Endothelial cell of umbilical vein (primary cell): Measurements from ENCODE around the gene PYGO2. TPM values are rescaled to one million over a fixed set of nuclear protein-coding genes. Genes with fewer than 3 reads are reported as not detected.

Source experiments
- BruUV-seq: library from RNA; stranded (reverse); fragments of 400-500 nt; replicated peaks from 2 replicates; lab custom pipeline; 2021; lab: Mats Ljungman, UMichigan
- CTCF ChIA-PET: fragments of 300-600, 350-600 bp; sonication (Branson Sonifier 250); formaldehyde crosslinking; loops from one replicate; lab custom pipeline; 2021; ENCODE audit warnings: antibody characterized with exemption, inconsistent platforms; lab: Charles Lee
- POLR2A ChIA-PET: fragments of 300-600, 350-600 bp; sonication (Branson Sonifier 250); formaldehyde crosslinking; loops from one replicate; lab custom pipeline; 2021; ENCODE audit warnings: antibody characterized with exemption, inconsistent platforms; lab: Charles Lee
- DNase-seq: peaks from one replicate; pipeline ENCODE4 v3.0.0-alpha.2; 2011; ENCODE audit warnings: low read depth, low spot score
- FAIRE-seq: peaks from 2 replicates; lab custom pipeline; 2011; peaks lifted over from hg19 to GRCh38; lab: Jason Lieb, UNC
- H2AFZ ChIP-seq: 2 replicates; pipeline ENCODE4 v1.6.0; 2012; ENCODE audit warnings: low read depth, low read length, control low read depth, inconsistent platforms
- H3K27ac ChIP-seq: 2 replicates; pipeline ENCODE4 v1.5.1; 2011; ENCODE audit warnings: low read depth, mild to moderate bottlenecking, control low read depth, low read length, moderate library complexity; ENCODE audit not compliant: insufficient read depth
- H3K27me3 ChIP-seq, 2 experiments: 2 replicates each; pipeline versions ENCODE4 v1.6.0 to v1.6.1; 2011; ENCODE audit warnings: low read length in 2 of 2, mixed read lengths in 1 of 2; ENCODE audit not compliant: control insufficient read depth in 2 of 2, insufficient read depth in 2 of 2
- H3K36me3 ChIP-seq, 2 experiments: 2 replicates in 1 of 2; 3 replicates in 1 of 2; pipeline ENCODE4 v1.5.1; 2011; ENCODE audit warnings: low read length in 2 of 2, mild to moderate bottlenecking in 1 of 2, moderate library complexity in 1 of 2; ENCODE audit not compliant: control insufficient read depth in 2 of 2, insufficient read depth in 2 of 2; ENCODE audit errors: extremely low read depth in 1 of 2
- H3K4me1 ChIP-seq: 3 replicates; pipeline ENCODE4 v1.5.1; 2011; ENCODE audit warnings: mild to moderate bottlenecking, low read length; ENCODE audit not compliant: control insufficient read depth, insufficient read depth; ENCODE audit errors: extremely low read depth
- H3K4me2 ChIP-seq: 2 replicates; pipeline ENCODE4 v1.6.1; 2011; ENCODE audit warnings: low read length, control low read depth, mixed read lengths; ENCODE audit not compliant: insufficient read depth
- H3K4me3 ChIP-seq, 3 experiments: fragments of 200-600 bp in 1 of 3; sonication (generic), shearing (Covaris generic) in 1 of 3; replicated peaks in 1 of 3; 2 replicates each; pipeline ENCODE4 v1.5.1; 2011 to 2016; ENCODE audit warnings: control low read depth in 3 of 3, low read length in 3 of 3, mild to moderate bottlenecking in 2 of 3, inconsistent platforms in 1 of 3, low read depth in 1 of 3, moderate library complexity in 1 of 3; ENCODE audit not compliant: insufficient read depth in 1 of 3
- H3K79me2 ChIP-seq: 2 replicates; pipeline ENCODE4 v1.6.0; 2012; ENCODE audit warnings: low read length, inconsistent platforms; ENCODE audit not compliant: control insufficient read depth, insufficient read depth
- H3K9ac ChIP-seq: replicated peaks from 2 replicates; pipeline ENCODE3; 2011; ENCODE audit warnings: low read length, control low read depth; ENCODE audit not compliant: insufficient read depth; ENCODE audit errors: extremely low read depth
- H3K9me1 ChIP-seq: replicated peaks from 3 replicates; pipeline ENCODE4 v1.6.0; 2011; ENCODE audit warnings: mild to moderate bottlenecking, low read length; ENCODE audit not compliant: control insufficient read depth, insufficient read depth; ENCODE audit errors: extremely low read depth
- H3K9me3 ChIP-seq: replicated peaks from 2 replicates; pipeline ENCODE4 v1.5.1; 2012; ENCODE audit warnings: low read length, inconsistent platforms; ENCODE audit not compliant: control insufficient read depth, insufficient read depth
- H4K20me1 ChIP-seq: replicated peaks from 2 replicates; pipeline ENCODE3; 2011; ENCODE audit warnings: mild to moderate bottlenecking, low read length; ENCODE audit not compliant: control insufficient read depth, insufficient read depth; ENCODE audit errors: extremely low read depth
- EZH2 ChIP-seq: IDR thresholded peaks from 2 replicates; pipeline ENCODE4 v1.6.1; 2012; ENCODE audit warnings: borderline replicate concordance, low read depth, mild to moderate bottlenecking, moderate library complexity, low read length, inconsistent platforms; ENCODE audit not compliant: severe bottlenecking
- FOS ChIP-seq: IDR thresholded peaks from 2 replicates; pipeline ENCODE4 v1.6.1; 2011; ENCODE audit warnings: mild to moderate bottlenecking, low read length, moderate library complexity, borderline replicate concordance; ENCODE audit not compliant: insufficient read depth
- GATA2 ChIP-seq: IDR thresholded peaks from 2 replicates; pipeline ENCODE4 v1.7.0; 2011; ENCODE audit warnings: low read depth, mild to moderate bottlenecking, moderate library complexity, mixed read lengths, low read length; ENCODE audit not compliant: insufficient read length, insufficient read depth
- JUN ChIP-seq: IDR thresholded peaks from 2 replicates; pipeline ENCODE4 v1.6.1; 2011; ENCODE audit warnings: borderline replicate concordance, low read depth; ENCODE audit not compliant: insufficient read length, insufficient read depth
- MYC ChIP-seq: IDR thresholded peaks from one replicate; pipeline ENCODE4 v1.6.1; 2011; ENCODE audit warnings: mild to moderate bottlenecking, low read depth, low read length
- POLR2A ChIP-seq: IDR thresholded peaks from 2 replicates; pipeline ENCODE4 v1.6.1; 2012; ENCODE audit warnings: low read depth, mild to moderate bottlenecking, control low read depth, low read length
- POLR2AphosphoS5 ChIP-seq: IDR thresholded peaks from 2 replicates; pipeline ENCODE4 v1.6.1; 2012; ENCODE audit warnings: low read depth, mild to moderate bottlenecking, control low read depth, low read length, moderate library complexity; ENCODE audit not compliant: insufficient read depth
- dilution Hi-C: fragments of 300-500 bp; cut with MboI; formaldehyde crosslinking; loops from one replicate; pipeline ENCODE4 v1.15.0; 2019; ENCODE audit warnings: low sequenced_read_pairs; ENCODE audit not compliant: extremely low pct_ligation_motif_present
- intact Hi-C: fragments of 100-400 bp; cut with micrococcal nuclease; formaldehyde crosslinking; loops from one replicate; pipeline ENCODE4 v1.10.0; 2022
- polyA plus RNA-seq, 4 experiments: library from polyadenylated mRNA; depleted of rRNA in 3 of 4; stranded (reverse) in 3 of 4; unstranded in 1 of 4; fragments of >200 nt; gene quantifications; 2 replicates each; pipeline versions ENCODE4 v1.2.1 to v1.2.3, GENCODE V29; 2011 to 2012; ENCODE audit warnings: missing spikeins in 1 of 4
- total RNA-seq: library from RNA; stranded (reverse); gene quantifications from 2 replicates; pipeline ENCODE4 v1.2.3, GENCODE V29; 2021
- TF ChIP-seq, protein P1 (sequence below), 2 donors: IDR thresholded peaks; 1 replicate in 1 of 2; 2 replicates in 1 of 2; pipeline ENCODE4 v1.5.1; 2011; ENCODE audit warnings: low read length in 2 of 2, mild to moderate bottlenecking in 2 of 2, moderate library complexity in 2 of 2, control low read depth in 1 of 2, inconsistent platforms in 1 of 2, low read depth in 1 of 2; ENCODE audit not compliant: insufficient read depth in 1 of 2; ENCODE audit errors: extremely low read depth in 1 of 2
- TF ChIP-seq, protein P2 (sequence below): IDR thresholded peaks from 2 replicates; pipeline ENCODE4 v1.6.1; 2011; ENCODE audit not compliant: insufficient read depth, insufficient read length

PYGO2 gene
- total and polyA plus RNA-seq, 2 donors (not counting 3 experiments of a cell fraction or from before 2014, with no cell fraction given) = 19.3 to 21.5 TPM

DNA sequence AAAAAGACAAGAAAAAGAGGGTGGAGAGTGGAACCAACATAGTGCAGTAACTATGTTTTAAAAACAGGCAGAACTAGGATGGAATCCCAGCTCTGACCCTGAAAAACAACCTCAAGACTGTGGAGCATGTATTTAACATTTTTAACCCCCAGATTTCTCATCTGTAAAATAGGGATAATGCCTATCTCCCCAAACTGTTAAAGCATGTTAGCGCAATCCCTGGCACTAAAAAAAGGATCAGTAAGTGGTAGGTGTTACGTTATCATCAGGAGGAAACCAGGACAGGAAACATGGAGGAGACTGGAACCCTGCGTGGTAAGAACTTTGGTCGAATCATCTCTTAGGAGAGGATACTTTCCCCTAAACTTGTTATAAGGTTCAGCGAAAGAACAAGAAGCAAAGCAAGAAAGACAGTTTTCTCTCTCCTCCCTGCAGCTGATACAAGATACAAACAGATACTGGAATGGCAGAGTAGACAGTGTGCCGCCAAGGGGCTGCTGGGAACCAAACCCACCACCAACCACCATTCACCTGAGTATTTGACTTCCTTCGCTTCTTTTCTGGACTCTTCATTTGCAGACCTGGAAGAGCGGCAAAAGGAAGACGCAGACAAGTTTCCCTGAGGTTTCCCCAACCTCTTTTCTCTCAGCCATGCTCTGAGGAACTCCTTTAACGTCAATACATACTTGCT lies 991 bp downstream of the PYGO2 start:
- FAIRE-seq = peak; percentile 81
- Histone ChIP-seq H3K4me1 (peaks cover 25% of the 10 kb centered on the region), H3K9me3 (no peaks in the 10 kb centered on the region), H3K9ac (peak overlapping the region; percentile 83), H3K79me2 (peaks cover 18% of the 10 kb centered on the region), H3K4me2 (peak overlapping the region; percentile 86), H2AFZ (no peak overlapping the region), H3K4me3 (peak overlapping the region; percentile 71 to 78 (median 74)), H3K9me1 (no peaks in the 10 kb centered on the region), H3K36me3 (peaks cover 10 to 31% of the 10 kb centered on the region in 2 experiments), H4K20me1 (no peaks in the 10 kb centered on the region), H3K27me3 (no peaks in the 10 kb centered on the region), H3K27ac (peak overlapping the region; percentile 30)
- no peak for TF ChIP-seq POLR2A
- TF ChIP-seq JUN = no peak
- no peak for TF ChIP-seq POLR2AphosphoS5
- TF ChIP-seq, protein P1, sequence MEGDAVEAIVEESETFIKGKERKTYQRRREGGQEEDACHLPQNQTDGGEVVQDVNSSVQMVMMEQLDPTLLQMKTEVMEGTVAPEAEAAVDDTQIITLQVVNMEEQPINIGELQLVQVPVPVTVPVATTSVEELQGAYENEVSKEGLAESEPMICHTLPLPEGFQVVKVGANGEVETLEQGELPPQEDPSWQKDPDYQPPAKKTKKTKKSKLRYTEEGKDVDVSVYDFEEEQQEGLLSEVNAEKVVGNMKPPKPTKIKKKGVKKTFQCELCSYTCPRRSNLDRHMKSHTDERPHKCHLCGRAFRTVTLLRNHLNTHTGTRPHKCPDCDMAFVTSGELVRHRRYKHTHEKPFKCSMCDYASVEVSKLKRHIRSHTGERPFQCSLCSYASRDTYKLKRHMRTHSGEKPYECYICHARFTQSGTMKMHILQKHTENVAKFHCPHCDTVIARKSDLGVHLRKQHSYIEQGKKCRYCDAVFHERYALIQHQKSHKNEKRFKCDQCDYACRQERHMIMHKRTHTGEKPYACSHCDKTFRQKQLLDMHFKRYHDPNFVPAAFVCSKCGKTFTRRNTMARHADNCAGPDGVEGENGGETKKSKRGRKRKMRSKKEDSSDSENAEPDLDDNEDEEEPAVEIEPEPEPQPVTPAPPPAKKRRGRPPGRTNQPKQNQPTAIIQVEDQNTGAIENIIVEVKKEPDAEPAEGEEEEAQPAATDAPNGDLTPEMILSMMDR (IDR thresholded peaks at IDR 0.05; ENCODE audit: extremely low read depth in 1 of 2, insufficient read depth in 1 of 2, low read depth in 1 of 2, low read length in 2 of 2) = no peak
- TF ChIP-seq GATA2 = no peak
- TF ChIP-seq FOS = no peak
- no peak for TF ChIP-seq MYC
- TF ChIP-seq, protein P2, sequence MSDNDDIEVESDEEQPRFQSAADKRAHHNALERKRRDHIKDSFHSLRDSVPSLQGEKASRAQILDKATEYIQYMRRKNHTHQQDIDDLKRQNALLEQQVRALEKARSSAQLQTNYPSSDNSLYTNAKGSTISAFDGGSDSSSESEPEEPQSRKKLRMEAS = no peak
- no peak for TF ChIP-seq EZH2
- no TSS peak for BruUV-seq
- DNase-seq = peak; percentile 22
- ChIA-PET CTCF (interaction anchor here (0.7 to 4.0 kb wide), 15 partner anchors 10 to 125 kb away, joined by 3 to 48 read pairs (median 5); partner anchors contain the start of genes ADAM15, FLAD1, LENEP and PMVK), POLR2A (interaction anchor here (0.6 to 2.6 kb wide), 4 partner anchors 10 to 164 kb away, joined by 3 to 24 read pairs (median 6); partner anchors contain the start of gene SHC1)
- intact Hi-C loops = loop anchor here (1.0 to 2.0 kb wide), 5 partner anchors 10 to 90 kb away; partner anchors contain the start of genes ADAM15, CKS1B and SHC1
- dilution Hi-C loops = no loop called here
